ENCODE data around the gene CAPN2. TPM values are rescaled to one million over a fixed set of nuclear protein-coding genes. Genes with fewer than 3 reads are reported as not detected.
A peak's percentile ranks its signal among the peaks of the same experiment; 100 is the strongest.
"Not testable (repeated sequence)": the region's sequence is repeated elsewhere in the genome, so short reads cannot be mapped to it uniquely, and the experiment has no call there.

CAPN2 gene
- total RNA-seq, 1 donor from 2014 or later = 98.6 TPM

DNA sequence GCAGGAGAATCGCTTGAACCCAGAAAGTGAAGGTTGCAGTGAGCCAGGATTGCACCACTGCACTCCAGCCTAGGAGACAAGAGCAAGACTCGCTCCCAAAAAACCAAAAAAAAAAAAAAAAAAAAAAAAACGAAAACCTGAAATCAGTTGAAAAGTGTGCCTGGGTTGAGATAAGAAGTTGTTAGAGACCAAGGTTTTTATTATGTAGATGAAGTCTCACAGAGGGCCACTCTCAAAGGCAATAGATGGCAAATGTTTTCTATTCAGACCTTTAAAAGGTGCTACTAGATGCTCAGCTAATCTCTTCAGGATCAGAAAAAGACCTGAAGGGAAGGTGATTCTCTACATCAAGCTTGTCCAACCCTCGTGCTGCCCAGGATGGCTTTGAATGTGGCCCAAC is 17.6 kb downstream of the CAPN2 start:
- Mint-ChIP-seq H3K4me1 (peaks cover 25% of the 10 kb centered on the region), H3K4me3 (no peak overlapping the region), H3K9me3 (no peaks in the 10 kb centered on the region), H3K27me3 (ENCODE audit: low read depth) (no peaks in the 10 kb centered on the region), H3K27ac (ENCODE audit: unreplicated experiment) (no peak overlapping the region), H3K36me3 (ENCODE audit: low read depth) (peaks cover 26% of the 10 kb centered on the region)
- TF ChIP-seq, protein P1, sequence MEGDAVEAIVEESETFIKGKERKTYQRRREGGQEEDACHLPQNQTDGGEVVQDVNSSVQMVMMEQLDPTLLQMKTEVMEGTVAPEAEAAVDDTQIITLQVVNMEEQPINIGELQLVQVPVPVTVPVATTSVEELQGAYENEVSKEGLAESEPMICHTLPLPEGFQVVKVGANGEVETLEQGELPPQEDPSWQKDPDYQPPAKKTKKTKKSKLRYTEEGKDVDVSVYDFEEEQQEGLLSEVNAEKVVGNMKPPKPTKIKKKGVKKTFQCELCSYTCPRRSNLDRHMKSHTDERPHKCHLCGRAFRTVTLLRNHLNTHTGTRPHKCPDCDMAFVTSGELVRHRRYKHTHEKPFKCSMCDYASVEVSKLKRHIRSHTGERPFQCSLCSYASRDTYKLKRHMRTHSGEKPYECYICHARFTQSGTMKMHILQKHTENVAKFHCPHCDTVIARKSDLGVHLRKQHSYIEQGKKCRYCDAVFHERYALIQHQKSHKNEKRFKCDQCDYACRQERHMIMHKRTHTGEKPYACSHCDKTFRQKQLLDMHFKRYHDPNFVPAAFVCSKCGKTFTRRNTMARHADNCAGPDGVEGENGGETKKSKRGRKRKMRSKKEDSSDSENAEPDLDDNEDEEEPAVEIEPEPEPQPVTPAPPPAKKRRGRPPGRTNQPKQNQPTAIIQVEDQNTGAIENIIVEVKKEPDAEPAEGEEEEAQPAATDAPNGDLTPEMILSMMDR (conservative IDR thresholded peaks at IDR 0.05) = no peak
- DNase-seq (ENCODE audit: low read depth, low spot score) = no peak

DNA sequence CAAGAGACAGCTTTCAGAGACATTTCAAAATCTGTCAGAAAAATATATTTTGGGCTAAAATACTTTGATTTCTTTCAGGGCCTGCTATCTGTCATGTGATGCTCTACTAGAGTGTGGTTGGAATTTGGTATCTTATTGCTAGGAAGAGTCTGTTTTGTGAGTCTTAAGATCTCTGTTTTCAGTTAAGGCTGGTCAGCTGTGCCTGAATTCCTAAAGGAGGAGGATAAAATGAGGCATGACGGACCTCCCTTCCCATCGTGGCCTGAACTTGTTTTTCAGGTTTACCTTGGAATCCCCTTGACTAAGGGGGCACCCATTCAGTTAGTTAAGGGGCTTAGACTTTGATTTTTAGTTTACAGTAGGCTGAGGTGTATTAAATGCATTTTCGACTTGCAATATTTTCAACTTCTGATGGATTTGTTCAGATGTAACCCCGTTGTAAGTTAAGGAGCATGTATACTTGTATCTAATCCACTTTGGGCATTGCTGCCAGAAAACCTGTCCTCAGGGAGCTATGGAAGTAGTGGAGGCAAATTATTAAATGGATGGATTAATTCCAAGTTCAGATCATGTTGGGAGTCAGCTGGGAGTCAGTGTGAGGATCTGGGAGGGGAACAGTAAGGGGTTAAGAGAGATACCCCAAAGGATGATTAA is 18.3 kb downstream of the CAPN2 start:
- peaks cover 25% of the 10 kb centered on the region for H3K4me1 Mint-ChIP-seq
- H3K9me3 Mint-ChIP-seq = no peaks in the 10 kb centered on the region
- TF ChIP-seq, protein P1 (conservative IDR thresholded peaks at IDR 0.05) = no peak
- peak overlapping the region; percentile 5 for H3K27ac Mint-ChIP-seq (ENCODE audit: unreplicated experiment)
- peaks cover 26% of the 10 kb centered on the region for H3K36me3 Mint-ChIP-seq (ENCODE audit: low read depth)
- no peak for DNase-seq (ENCODE audit: low read depth, low spot score)
- no peak overlapping the region for H3K4me3 Mint-ChIP-seq
- no peaks in the 10 kb centered on the region for H3K27me3 Mint-ChIP-seq (ENCODE audit: low read depth)

DNA sequence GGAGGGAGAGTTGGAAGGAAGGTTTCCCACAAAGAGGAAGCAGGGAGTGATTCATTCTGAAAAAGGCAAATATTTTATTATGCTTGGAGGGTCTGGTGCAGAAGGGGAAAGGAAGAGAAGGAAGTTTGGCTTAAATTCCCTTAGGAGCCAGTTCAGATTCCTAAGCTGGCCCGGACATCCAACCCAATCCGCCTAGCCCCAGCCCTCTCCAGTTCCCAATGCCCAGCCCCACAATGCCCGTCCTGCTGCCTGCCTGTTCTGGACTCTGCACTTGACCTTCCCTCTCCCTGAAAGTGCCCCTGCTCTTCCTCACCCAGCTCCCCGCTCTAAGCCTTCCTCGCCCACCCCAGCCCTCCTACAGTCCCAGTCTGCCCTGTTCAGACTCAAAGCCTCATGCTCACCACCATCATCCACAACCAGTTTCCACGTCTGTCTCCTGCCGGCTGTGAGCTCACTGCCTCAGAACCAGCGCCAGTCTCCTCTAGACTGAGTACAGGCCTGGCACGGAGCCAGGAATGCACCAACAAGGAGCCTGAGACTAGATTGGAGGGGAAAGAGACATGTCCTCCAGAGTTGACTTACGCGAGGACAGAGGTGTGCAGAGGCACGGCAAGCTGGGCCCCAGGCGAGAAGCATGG is 18.9 kb downstream of the CAPN2 start:
- H3K9me3 Mint-ChIP-seq = no peaks in the 10 kb centered on the region
- TF ChIP-seq, protein P1 (conservative IDR thresholded peaks at IDR 0.05) = no peak
- no peak for DNase-seq (ENCODE audit: low read depth, low spot score)
- peak overlapping the region; percentile 91 for H3K27ac Mint-ChIP-seq (ENCODE audit: unreplicated experiment)
- peaks cover 19% of the 10 kb centered on the region for H3K4me1 Mint-ChIP-seq
- H3K36me3 Mint-ChIP-seq (ENCODE audit: low read depth) = peaks cover 24% of the 10 kb centered on the region
- no peaks in the 10 kb centered on the region for H3K27me3 Mint-ChIP-seq (ENCODE audit: low read depth)
- H3K4me3 Mint-ChIP-seq = no peak overlapping the region

DNA sequence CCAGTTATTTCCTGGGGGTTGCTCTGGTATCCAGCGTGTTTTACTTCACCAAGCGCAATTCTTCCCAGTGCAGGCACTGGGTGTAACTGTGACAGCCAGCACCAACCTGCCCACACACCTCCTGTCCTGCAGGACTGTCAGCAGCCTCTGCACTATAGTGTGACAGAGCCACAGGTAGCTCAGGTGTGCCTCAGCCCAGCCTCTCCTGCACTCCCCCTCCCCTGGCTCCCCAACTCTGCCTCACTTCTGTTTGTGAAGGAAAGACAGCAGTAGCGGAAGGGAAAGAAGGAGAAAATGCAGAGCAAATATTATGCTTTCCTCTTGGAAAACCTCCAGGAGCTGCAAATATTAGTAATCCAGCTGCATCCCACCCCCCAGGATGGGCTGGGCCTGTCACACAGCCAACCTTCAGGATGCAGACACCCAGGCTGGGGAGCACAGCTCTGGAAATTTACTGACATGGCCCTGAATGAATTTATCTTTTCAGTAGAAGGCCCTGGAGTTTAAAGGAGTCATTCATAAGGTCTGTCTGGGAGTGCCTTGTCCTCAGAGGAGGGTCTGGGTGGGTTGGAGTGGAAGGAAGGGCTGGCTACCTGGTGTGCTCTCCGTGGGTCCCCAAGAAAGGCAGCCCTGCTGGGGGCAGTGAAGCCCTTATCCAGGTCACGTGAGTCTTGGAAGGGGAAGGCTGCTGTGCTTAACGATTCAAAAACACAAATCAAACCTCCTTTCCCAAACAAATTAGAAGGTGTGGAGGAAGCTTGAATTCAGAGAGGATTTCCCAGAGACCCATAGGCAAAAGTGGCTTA is 20.9 kb downstream of the CAPN2 start:
- DNase-seq (ENCODE audit: low read depth, low spot score) = no peak
- Mint-ChIP-seq H3K9me3 (no peaks in the 10 kb centered on the region), H3K4me1 (peaks cover 9% of the 10 kb centered on the region), H3K27me3 (ENCODE audit: low read depth) (no peaks in the 10 kb centered on the region), H3K4me3 (no peak overlapping the region), H3K36me3 (ENCODE audit: low read depth) (peaks cover 14% of the 10 kb centered on the region), H3K27ac (ENCODE audit: unreplicated experiment) (peak overlapping the region; percentile 43)
- TF ChIP-seq, protein P1 (conservative IDR thresholded peaks at IDR 0.05) = no peak

DNA sequence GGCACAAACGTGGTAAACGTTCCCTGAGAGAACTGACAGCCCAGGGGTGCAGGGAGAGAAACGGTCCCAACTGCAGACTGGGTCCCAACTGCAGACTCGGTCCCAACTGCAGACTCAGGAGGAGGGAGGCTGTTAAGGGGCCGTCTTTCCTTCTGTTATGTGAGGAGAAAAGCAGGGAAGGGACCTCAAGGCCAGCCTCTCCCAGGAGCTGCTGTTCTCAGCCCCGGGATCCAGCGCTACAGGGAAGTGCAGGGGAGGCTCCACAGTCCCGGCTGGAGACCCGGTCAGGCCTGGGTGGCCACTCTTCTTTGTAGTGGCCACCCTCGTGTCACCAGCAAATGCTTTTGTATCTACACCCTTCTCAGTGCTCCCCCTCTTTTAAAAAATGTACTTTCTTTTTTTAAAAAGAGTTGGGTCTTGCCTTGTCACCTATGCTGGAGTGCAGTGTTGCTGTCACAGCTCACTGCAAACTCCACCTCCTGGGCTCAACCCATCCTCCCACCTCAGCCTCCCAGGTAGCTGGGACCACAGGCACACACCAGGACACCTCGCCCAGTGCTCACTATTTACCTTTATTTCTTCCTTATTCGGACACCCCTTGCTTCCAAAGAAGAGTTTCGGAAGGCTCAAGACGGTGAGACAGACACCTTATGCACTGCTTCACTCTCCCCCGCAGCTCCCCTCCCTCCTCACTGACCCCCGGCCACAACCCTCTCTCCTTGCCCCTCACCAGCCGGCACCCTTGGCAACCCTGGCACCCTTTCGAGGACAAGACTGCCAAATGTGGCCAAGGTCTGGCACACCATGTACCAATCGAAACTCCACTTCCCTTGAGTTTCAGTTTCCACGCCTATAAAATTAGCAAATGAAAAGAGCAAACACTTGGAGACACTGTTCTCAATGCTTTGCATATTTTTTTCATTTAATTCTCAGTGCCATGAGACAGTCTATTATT is 21.8 kb downstream of the CAPN2 start:
- DNase-seq (ENCODE audit: low read depth, low spot score) = no peak
- Mint-ChIP-seq H3K27me3 (ENCODE audit: low read depth) (no peaks in the 10 kb centered on the region), H3K4me3 (no peak overlapping the region), H3K4me1 (peaks cover 9% of the 10 kb centered on the region), H3K36me3 (ENCODE audit: low read depth) (peaks cover 8% of the 10 kb centered on the region), H3K9me3 (no peaks in the 10 kb centered on the region), H3K27ac (ENCODE audit: unreplicated experiment) (no peak overlapping the region)
- TF ChIP-seq, protein P1 (conservative IDR thresholded peaks at IDR 0.05) = no peak

DNA sequence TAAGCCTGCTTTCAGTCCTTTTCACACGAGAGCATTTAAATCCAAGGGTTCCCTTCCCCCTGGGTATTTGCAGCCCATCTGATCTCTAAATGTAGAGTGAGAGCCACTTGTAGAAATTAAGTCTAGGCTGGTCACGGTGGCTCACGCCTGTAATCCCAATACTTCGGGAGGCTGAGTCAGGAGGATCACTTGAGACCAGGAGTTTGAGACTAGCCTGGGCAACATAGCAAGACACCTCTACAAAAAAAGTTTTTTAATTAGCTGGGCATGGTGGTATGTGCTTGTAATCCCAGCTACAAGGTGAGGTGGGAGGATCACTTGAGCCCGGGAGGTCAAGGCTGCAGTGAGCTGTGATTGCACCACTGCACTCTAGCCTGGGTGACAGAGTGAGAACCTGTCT is 24.3 kb downstream of the CAPN2 start:
- not testable (repeated sequence) for H3K27me3 Mint-ChIP-seq (ENCODE audit: low read depth); H3K36me3 Mint-ChIP-seq (ENCODE audit: low read depth); DNase-seq (ENCODE audit: low read depth, low spot score); H3K9me3 Mint-ChIP-seq; H3K4me3 Mint-ChIP-seq; H3K4me1 Mint-ChIP-seq; H3K27ac Mint-ChIP-seq (ENCODE audit: unreplicated experiment)
